Activated CD4-positive, alpha-beta T cell treated with anti-CD3 and anti-CD28 coated beads, Interleukin-2, amount 10 ng/mL, durations not matched to agents 7 days and 5 days (primary cell): ENCODE measurements around the gene MAMLD1. TPM values are rescaled to one million over a fixed set of nuclear protein-coding genes. Genes with fewer than 3 reads are reported as not detected.

ENCODE experiments used
- CTCF ChIA-PET: fragments of 350-600 bp; sonication (Branson Sonifier 250); formaldehyde crosslinking; loops from one replicate; lab custom pipeline; 2021; ENCODE audit warnings: antibody characterized with exemption; lab: Charles Lee
- POLR2A ChIA-PET: fragments of 350-600 bp; sonication (Branson Sonifier 250); formaldehyde crosslinking; loops from one replicate; lab custom pipeline; 2021; ENCODE audit warnings: antibody characterized with exemption; lab: Charles Lee
- DNase-seq: peaks from one replicate; pipeline ENCODE4 v3.0.0-alpha.2; 2020
- H3K27ac Mint-ChIP-seq: one replicate; pipeline ENCODE4 v1.8.0; 2021; ENCODE audit warnings: mild to moderate bottlenecking, moderate library complexity, mixed read lengths
- H3K27me3 Mint-ChIP-seq: one replicate; pipeline ENCODE4 v1.8.0; 2021; ENCODE audit warnings: mixed read lengths
- H3K36me3 Mint-ChIP-seq: one replicate; pipeline ENCODE4 v1.8.0; 2021; ENCODE audit warnings: low read depth, mixed read lengths
- H3K4me1 Mint-ChIP-seq: one replicate; pipeline ENCODE4 v1.8.0; 2021; ENCODE audit warnings: mixed read lengths
- H3K4me3 Mint-ChIP-seq: one replicate; pipeline ENCODE4 v1.8.0; 2021; ENCODE audit warnings: mild to moderate bottlenecking, moderate library complexity, mixed read lengths
- H3K9me3 Mint-ChIP-seq: one replicate; pipeline ENCODE4 v1.8.0; 2021; ENCODE audit warnings: mixed read lengths
- total RNA-seq, 2 experiments: library from RNA; stranded (reverse); gene quantifications; one replicate each; pipeline ENCODE4 v1.2.3, GENCODE V29; 2021

Gene MAMLD1
- total RNA-seq, 2 experiments from 2014 or later, result 2.4 to 3.4 TPM

GRCh38 chrX:150542846-150543229 is 179.7 kb downstream of the MAMLD1 start:
- H3K27me3 Mint-ChIP-seq, result no peaks in the 10 kb centered on the region
- ChIA-PET POLR2A (no interaction called here), CTCF (no interaction called here)
- DNase-seq, result no peak
- no peaks in the 10 kb centered on the region for H3K36me3 Mint-ChIP-seq
- H3K4me1 Mint-ChIP-seq, result peaks cover 16% of the 10 kb centered on the region
- peaks cover 3% of the 10 kb centered on the region for H3K9me3 Mint-ChIP-seq
- H3K27ac Mint-ChIP-seq, result no peak overlapping the region
- H3K4me3 Mint-ChIP-seq, result no peak overlapping the region

GRCh38 chrX:150543230-150544155 is 180.4 kb downstream of the MAMLD1 start:
- no peak overlapping the region for H3K27ac Mint-ChIP-seq
- no peaks in the 10 kb centered on the region for H3K36me3 Mint-ChIP-seq
- CTCF ChIA-PET, result no interaction called here
- POLR2A ChIA-PET, result no interaction called here
- H3K27me3 Mint-ChIP-seq, result no peaks in the 10 kb centered on the region
- peaks cover 22% of the 10 kb centered on the region for H3K4me1 Mint-ChIP-seq
- peaks cover 2% of the 10 kb centered on the region for H3K9me3 Mint-ChIP-seq
- H3K4me3 Mint-ChIP-seq, result no peak overlapping the region
- no peak for DNase-seq

GRCh38 chrX:150544222-150544787 is 181.2 kb downstream of the MAMLD1 start:
- peak; percentile 21 for DNase-seq
- POLR2A ChIA-PET, result no interaction called here
- H3K27ac Mint-ChIP-seq, result no peak overlapping the region

GRCh38 chrX:150544835-150545770 is 182.0 kb downstream of the MAMLD1 start:
- H3K4me1 Mint-ChIP-seq, result peaks cover 32% of the 10 kb centered on the region
- no peak overlapping the region for H3K4me3 Mint-ChIP-seq
- H3K36me3 Mint-ChIP-seq, result no peaks in the 10 kb centered on the region
- H3K27me3 Mint-ChIP-seq, result no peaks in the 10 kb centered on the region
- POLR2A ChIA-PET, result no interaction called here
- no peak overlapping the region for H3K27ac Mint-ChIP-seq
- H3K9me3 Mint-ChIP-seq, result no peaks in the 10 kb centered on the region
- CTCF ChIA-PET, result interaction anchor here (0.6 to 1.6 kb wide), 2 partner anchors 10 to 19 kb away, joined by 3 to 5 read pairs; no protein-coding TSS in a partner anchor
- no peak for DNase-seq

More at GRCh38 chrX:150544222-150544787, 181.2 kb downstream of the MAMLD1 start:
- Mint-ChIP-seq H3K27me3 (no peaks in the 10 kb centered on the region), H3K36me3 (no peaks in the 10 kb centered on the region), H3K4me1 (peaks cover 31% of the 10 kb centered on the region), H3K4me3 (no peak overlapping the region), H3K9me3 (no peaks in the 10 kb centered on the region)
- CTCF ChIA-PET, result interaction anchor here (0.6 kb wide), 1 partner anchor 20 kb away, joined by 3 read pairs; no protein-coding TSS in a partner anchor

- POLR2A ChIA-PET, result no interaction called here
- no peaks in the 10 kb centered on the region for H3K9me3 Mint-ChIP-seq
Observed at GRCh38 chrX:150546711-150547153, 183.6 kb downstream of the MAMLD1 start.

GRCh38 chrX:150547375-150548115 is 184.4 kb downstream of the MAMLD1 start:
- ChIA-PET POLR2A (no interaction called here), CTCF (interaction anchor here (0.9 kb wide), 1 partner anchor 13 kb away, joined by 3 read pairs; no protein-coding TSS in a partner anchor)
- Mint-ChIP-seq H3K9me3 (no peaks in the 10 kb centered on the region), H3K27ac (peak overlapping the region; percentile 93), H3K4me1 (peaks cover 32% of the 10 kb centered on the region), H3K27me3 (no peaks in the 10 kb centered on the region), H3K4me3 (peak overlapping the region; percentile 7), H3K36me3 (no peaks in the 10 kb centered on the region)
- DNase-seq, result no peak

More at GRCh38 chrX:150546711-150547153, 183.6 kb downstream of the MAMLD1 start:
- peaks cover 32% of the 10 kb centered on the region for H3K4me1 Mint-ChIP-seq
- H3K4me3 Mint-ChIP-seq, result peak overlapping the region; percentile 23
- H3K27me3 Mint-ChIP-seq, result no peaks in the 10 kb centered on the region
- peak overlapping the region; percentile 93 for H3K27ac Mint-ChIP-seq
- DNase-seq, result peak; percentile 63
- CTCF ChIA-PET, result interaction anchor here (1.6 kb wide), 1 partner anchor 8 kb away, joined by 5 read pairs; no protein-coding TSS in a partner anchor
- no peaks in the 10 kb centered on the region for H3K36me3 Mint-ChIP-seq

GRCh38 chrX:150548251-150548650 is 185.1 kb downstream of the MAMLD1 start:
- CTCF ChIA-PET, result no interaction called here

GRCh38 chrX:150548684-150549083 is 185.6 kb downstream of the MAMLD1 start:
- Mint-ChIP-seq H3K27ac (no peak overlapping the region), H3K9me3 (no peaks in the 10 kb centered on the region), H3K4me3 (no peak overlapping the region), H3K36me3 (no peaks in the 10 kb centered on the region), H3K27me3 (peaks cover 4% of the 10 kb centered on the region), H3K4me1 (peaks cover 32% of the 10 kb centered on the region)
- POLR2A ChIA-PET, result no interaction called here
- CTCF ChIA-PET, result no interaction called here
- no peak for DNase-seq

More at GRCh38 chrX:150548251-150548650, 185.1 kb downstream of the MAMLD1 start:
- Mint-ChIP-seq H3K27ac (peak overlapping the region; percentile 41), H3K4me1 (peaks cover 32% of the 10 kb centered on the region), H3K27me3 (no peaks in the 10 kb centered on the region), H3K4me3 (no peak overlapping the region), H3K36me3 (no peaks in the 10 kb centered on the region), H3K9me3 (no peaks in the 10 kb centered on the region)
- POLR2A ChIA-PET, result no interaction called here
- DNase-seq, result no peak

GRCh38 chrX:150551963-150552362 is 188.8 kb downstream of the MAMLD1 start:
- peaks cover 19% of the 10 kb centered on the region for H3K4me1 Mint-ChIP-seq
- peaks cover 4% of the 10 kb centered on the region for H3K27me3 Mint-ChIP-seq
- H3K4me3 Mint-ChIP-seq, result no peak overlapping the region
- H3K9me3 Mint-ChIP-seq, result no peaks in the 10 kb centered on the region
- H3K27ac Mint-ChIP-seq, result no peak overlapping the region
- POLR2A ChIA-PET, result no interaction called here
- DNase-seq, result no peak
- CTCF ChIA-PET, result no interaction called here
- H3K36me3 Mint-ChIP-seq, result no peaks in the 10 kb centered on the region

- H3K4me3 Mint-ChIP-seq, result no peak overlapping the region
- no peak for DNase-seq
- no peak overlapping the region for H3K27ac Mint-ChIP-seq
- no peaks in the 10 kb centered on the region for H3K36me3 Mint-ChIP-seq
- no peaks in the 10 kb centered on the region for H3K9me3 Mint-ChIP-seq
- H3K27me3 Mint-ChIP-seq, result peaks cover 3% of the 10 kb centered on the region
- ChIA-PET POLR2A (no interaction called here), CTCF (no interaction called here)
- H3K4me1 Mint-ChIP-seq, result no peaks in the 10 kb centered on the region
Observed at GRCh38 chrX:150558424-150558823, 195.3 kb downstream of the MAMLD1 start.
